Measurements from ENCODE around the gene ZBTB7C.

ZBTB7C gene

DNA sequence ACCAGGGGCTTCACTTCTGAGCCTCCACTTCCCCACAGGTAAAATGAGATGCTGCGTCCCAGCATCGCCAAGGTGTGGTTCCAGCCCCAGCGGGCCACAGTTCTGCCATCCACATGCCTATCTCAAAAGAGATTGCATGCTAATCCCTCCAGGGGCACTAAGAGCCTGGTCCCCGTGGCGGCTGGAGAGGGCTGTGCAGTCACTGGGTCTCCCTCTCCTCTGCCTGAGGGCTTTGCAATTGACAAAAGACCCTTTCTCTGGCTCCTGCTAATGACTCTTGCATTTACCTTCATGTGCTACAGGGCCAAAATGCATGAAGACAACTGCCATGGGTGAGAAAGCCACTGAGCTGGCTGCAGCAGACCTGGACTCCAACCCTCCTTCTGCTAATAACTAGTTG is 18.5 kb downstream of the ZBTB7C start:
- no peak for DNase-seq (ENCODE audit: low read depth)

DNA sequence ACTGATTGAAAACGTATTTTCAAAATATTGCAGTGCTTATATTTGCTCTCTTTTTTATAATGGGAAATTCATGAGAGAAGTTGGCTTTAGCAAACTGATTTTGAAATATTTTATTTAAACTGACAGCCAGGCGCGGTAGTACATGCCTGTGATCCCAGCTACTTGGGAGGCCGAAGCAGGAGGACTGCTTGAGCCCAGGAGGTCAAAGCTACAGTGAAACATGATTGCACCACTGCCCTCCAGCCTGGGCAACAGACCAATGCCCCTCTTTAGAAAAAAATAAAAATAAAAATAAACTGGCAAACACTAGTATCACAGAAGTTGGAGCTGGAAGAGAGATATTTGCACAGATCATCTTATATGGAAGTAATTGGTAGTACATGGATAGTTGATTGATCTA is 20.7 kb downstream of the ZBTB7C start:
- no peak for DNase-seq (ENCODE audit: low read depth)

DNA sequence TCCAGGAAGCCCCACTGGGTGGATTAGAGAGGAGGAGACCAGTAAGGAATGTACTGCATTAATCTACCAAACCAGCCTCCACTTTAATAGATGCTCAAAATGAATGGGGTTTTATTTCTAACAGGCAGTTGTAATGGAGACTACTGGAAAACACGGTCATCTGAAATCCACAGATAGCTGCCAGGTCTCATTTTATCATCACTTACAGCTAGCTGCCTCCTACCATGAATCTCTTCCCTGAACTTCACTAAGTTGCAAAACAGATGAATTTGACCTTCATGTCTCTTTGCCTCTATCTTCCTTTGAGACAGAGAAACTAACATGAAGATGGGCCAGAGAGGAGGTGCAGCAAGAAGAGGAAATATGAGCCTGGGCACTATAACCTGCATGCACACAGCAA is 21.9 kb downstream of the ZBTB7C start:
- no peak for DNase-seq (ENCODE audit: low read depth)

DNA sequence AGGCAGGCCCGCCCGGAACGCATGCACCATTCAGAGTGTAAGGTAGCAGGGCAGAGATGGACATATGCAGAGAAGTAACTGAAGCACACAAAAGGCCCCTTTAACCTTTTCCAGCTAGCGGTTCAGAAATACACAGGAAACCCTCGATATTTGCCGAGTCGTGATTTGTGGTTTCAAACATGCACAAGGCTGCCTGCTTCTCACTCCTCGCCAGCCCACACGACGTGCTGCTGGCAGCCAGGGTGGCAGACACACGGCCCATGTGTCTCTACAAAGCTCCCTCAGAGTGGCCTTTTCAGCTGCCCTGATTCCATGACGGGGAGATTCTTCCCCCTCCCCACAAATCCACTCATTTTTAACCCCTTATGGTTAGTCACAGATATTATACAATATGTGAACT is 23.6 kb downstream of the ZBTB7C start:
- no peak for DNase-seq (ENCODE audit: low read depth)

DNA sequence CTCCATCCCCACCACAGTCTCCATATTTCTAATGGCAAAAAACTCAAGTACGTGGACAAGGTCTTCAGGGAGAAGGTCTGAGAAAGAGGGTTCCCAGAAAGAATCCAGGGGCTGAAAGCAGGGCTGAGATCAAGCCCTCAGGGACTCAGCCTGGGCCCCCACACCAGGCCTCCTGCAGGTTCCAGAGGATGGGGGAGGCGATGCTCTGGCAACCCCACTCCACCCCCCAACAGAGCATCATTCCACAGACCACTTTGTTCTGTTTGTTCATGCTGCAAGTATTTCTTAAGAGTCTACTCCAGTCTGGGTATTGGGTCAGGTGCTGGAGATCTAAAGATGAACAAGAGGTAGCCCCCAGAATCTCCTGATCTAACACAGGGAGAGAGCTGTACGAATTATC is 32.2 kb downstream of the ZBTB7C start:
- no peak for DNase-seq (ENCODE audit: low read depth)

DNA sequence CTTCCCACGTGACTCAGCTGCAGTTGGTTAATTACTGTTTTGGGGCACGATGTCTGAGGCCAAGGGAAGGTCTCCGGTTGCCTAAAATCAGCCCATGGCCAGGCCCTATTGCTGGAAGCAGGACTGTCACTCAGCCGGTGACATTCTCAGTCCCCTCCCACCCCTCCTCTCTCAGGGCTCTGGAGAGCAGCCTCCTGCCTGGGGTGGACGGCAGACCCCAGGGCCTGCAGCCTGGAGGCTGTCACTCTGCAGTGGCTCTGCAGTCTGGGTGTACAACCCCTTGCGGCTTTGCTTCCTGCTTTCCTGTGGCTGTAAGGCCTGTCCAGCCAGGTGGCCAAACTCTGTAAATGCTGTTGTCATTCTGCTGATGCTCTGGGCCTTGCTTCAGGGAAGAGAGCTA is 32.8 kb downstream of the ZBTB7C start:
- DNase-seq (ENCODE audit: low read depth) = no peak

DNA sequence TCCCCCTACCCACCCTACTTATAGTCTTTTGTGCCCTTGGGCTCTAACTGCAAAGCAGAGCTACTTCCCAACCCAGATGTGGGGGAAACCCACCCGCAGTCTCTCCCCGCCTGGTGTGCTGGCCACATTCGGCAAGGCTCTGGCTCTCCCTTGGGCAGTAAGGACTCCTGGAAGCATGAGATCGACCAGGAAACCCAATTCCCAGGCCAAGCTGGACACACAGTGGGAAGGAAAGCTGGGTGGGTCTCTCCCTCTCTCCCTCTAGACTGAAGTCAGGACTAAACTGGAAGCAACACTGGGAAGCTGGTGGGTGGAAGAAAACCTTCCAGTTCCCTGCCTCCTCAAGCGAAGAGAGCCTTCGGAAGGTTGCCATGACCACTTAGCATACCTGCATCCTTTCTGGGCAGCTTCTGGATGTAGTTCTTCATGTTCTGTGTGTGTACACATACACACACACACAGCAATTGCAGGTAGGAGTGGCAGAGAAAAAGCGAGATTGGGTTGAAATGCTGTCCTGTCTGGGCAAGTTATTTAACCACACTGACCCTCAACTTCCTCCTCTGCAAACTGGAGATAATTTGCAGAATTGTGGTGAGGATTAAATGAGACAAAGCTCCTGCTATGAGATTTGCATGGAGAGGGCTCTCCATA is 33.9 kb downstream of the ZBTB7C start:
- no peak for DNase-seq (ENCODE audit: low read depth)

DNA sequence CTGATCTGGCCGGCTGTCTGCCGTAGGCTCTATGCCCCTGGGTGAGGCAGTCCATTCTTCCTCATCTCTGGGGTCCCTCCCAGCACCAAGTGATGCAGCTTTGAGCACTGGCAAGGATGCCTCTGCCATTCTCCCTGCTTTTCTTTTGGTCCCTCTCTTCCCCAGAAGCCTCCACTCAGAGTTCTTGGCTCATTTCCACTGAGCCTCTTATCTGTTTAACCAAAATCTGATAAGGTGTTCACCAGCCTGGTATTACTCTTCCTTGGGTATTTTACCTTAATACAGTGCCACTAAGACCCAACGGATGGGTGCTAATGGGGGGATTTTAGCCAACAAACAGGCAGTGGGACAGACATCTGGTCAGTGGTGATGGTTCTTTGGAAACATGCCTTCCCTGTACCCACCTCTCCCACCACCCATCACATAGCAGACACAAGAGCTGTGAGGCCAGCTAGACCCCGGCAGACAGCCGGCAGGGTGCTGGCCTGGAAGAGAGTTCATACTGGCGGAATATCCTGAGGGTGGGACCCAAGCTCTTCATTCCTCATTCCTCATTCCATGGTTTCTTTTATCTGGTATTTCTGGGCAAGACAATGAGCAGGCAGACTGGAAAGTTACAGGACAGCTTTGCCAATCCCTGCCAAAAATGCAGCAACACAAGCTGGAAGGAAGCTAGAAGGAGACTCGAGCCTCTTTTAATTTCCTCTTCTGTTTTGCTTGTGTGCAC is 34.6 kb downstream of the ZBTB7C start:
- DNase-seq (ENCODE audit: low read depth) = no peak

DNA sequence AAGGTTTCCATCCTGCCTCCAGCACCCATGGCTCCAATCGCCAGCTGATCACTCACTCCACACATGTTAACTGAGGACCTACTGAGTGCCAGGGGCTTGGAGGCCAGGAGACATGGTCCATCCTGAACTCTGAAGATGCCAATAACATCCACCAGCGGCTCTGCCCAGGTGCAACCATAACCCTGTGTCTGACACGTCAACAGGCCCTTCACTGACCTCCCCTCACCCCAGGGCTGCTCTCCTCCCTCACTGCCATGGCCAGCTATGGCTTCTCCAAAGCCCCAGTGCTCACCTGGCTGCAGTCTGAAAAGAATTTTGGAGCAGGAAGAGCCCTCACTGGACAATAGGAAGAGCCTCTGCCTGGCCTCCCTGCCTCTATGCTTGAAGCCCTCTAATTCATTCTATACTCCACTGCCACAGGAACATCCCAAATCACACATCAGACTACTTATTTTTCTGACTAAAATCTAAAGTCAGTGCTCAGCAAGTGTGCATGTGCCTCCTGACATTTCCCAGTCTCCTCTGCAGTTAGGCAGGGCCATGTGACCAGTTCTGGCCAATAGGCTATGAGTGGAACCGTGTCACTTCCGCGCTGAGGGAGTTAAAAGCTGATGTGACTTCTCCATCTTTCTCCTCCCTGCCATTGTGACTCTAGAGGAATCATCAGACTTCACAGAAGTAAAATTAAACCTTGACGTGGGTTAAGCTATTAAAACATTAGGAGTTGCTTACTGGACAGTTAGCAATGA is 37.2 kb downstream of the ZBTB7C start:
- no peak for DNase-seq (ENCODE audit: low read depth)

DNA sequence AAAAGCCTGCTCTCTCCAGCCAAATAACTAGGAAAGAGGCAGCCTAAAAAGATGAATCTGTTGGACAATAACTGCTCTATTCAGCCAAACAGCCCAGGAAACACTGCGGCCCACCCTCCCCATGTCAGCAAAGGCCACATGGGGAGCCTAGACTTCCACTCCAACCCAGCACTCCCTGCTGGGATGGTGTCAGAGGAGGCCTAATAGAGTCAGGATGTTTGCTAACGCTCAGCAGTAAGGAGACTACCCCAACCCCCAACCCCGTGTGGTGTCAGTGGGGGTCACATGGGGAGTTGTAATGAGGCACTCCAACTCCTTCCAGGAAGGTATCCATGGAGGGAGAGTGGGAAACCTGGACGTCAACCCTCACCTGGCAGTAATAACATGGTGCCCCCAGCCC is 41.6 kb downstream of the ZBTB7C start:
- no peak for DNase-seq (ENCODE audit: low read depth)

DNA sequence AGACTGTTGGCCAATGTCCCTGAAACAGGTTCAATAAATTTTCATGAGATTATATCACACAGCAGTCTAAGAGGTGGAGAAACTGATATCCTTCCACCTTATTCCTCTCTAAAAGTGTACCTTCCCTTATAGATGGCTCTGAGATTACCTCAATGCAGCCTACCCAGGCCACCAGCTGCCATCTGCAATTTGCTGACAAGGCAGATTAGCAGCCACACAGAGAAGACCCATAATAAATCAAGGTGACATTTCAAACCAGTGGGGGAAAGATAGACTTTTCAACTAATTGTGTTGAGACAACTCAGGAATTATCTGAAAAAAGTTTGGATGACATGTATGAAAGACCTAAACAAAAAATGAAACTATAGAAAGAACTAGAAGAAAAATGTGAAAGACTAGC is 43.2 kb downstream of the ZBTB7C start:
- no peak for DNase-seq (ENCODE audit: low read depth)

DNA sequence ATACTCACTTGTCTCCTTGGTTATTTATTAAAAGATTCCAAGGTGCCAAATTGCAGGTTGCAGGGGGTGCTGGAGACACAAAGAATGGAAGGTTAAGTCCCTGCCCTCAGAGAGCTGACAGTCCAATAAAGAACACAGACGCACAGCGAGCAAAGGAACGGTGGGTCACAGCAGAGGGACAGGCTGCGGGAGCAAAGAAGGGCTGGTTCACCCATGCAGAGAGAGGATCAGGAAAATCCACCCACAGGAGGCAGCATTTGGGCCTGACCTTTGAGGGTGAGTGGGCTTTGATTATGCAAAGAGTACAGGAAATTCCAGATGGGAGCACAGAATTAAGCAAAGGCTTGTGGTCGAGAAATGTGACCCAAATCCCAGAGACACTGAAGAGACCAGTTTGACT is 45.0 kb downstream of the ZBTB7C start:
- no peak for DNase-seq (ENCODE audit: low read depth)

DNA sequence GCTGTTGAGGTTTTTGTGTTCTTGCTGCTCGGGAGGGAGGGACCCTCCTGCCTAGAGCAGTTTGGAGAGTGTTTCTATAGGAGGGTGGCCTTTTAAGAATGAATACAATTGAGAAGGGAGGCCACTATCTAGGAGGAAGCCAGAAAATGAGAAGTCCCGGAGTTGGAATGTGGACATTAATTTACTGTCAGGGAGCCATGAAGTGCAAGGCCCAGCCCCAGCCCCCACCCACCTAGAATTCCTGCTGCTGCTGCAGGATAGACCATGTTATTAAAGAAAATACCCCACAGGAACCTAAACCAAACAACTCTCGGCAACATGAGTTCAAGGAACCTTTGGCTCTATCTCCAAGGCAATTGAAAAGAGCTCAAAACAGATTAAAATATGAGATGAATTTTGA is 46.0 kb downstream of the ZBTB7C start:
- DNase-seq (ENCODE audit: low read depth) = no peak

DNA sequence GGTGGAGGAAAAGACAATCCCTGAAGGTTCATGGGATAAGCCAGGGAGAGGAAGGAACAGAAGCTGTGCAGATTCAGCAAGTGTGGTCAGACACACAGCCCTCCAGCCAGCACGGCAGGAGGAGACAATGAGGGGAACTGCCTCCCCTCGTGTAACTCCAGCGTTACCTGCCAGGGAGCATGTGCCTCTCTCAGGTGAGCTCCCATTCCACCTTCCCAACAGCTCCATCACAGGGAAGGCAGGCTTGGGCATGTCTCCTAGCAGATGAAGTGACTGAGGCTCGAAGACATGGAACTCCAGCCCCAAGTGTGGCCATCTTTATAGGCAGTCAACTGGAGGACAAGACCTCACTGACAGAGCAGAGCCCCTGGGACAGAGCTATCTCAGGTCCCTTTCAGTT is 47.4 kb downstream of the ZBTB7C start:
- DNase-seq (ENCODE audit: low read depth) = no peak

DNA sequence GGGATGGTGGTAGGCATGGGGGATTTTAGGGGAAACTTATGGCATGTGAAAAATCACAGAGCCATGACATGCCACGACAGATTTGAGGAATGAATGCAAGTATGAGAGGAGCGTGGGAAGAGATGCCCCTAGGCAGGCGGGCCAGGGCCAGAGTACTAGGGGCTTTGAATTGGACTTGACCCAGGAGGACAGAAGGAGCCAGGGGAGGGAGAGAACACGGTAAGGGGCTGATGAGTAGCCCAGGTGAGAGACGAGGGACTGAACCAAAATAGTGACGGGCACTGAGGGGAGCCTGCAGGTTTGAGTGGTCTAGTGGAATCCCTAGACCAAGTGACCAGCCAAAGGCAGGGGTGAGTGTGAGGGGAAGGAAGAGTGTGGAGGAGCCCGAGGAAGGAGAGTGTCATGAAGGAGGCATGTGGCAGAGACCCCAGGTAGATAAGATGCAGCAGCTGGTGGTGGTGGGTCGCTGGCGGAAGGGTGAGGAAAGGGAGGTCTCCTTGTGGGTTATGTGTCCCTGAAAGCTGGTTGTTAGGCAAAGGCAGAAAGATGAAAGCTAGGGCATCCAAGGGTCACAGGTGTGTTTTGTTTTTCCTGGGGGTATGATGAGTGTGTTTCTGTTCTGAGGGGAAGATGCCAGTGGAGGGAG is 48.7 kb downstream of the ZBTB7C start:
- no peak for DNase-seq (ENCODE audit: low read depth)

DNA sequence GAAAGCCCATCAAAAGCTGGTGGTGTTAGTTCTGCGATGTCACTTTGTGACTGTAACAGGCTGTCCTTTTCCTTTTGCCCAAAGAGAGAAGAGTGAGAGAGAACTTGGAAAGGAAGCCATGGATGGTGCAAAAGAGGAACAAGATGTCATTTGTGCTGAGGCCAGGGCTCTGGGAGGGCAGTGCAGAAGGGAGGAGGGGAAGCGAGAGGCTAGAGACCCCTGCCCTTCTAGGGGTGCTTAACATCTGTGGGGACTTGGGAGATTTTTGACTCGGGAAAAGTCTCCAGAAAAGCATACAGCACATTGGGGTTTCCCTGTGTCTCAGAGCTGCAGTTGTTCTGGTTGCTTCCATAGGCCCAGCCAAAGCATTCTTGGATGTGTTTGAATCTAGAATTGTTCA is 49.6 kb downstream of the ZBTB7C start:
- no peak for DNase-seq (ENCODE audit: low read depth)

DNA sequence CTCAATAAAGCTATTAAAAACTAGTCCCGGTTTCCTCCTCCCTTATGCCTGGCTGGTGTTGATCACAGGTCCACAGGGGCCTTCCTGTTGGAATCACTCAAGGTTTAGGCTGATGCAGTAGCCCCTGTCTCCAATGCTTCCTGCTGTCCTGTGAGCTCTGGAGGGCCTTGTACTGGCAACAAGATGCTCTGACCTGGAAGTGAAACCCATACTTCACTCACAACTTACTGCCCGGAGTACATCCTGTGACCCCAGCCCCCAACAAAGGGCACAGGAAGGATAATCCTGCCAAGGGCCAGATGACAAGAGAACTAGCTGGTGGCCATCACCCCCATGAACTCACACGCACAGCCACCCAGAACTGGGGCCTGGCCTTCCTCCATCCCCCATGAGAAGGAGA is 50.3 kb downstream of the ZBTB7C start:
- DNase-seq (ENCODE audit: low read depth) = no peak

DNA sequence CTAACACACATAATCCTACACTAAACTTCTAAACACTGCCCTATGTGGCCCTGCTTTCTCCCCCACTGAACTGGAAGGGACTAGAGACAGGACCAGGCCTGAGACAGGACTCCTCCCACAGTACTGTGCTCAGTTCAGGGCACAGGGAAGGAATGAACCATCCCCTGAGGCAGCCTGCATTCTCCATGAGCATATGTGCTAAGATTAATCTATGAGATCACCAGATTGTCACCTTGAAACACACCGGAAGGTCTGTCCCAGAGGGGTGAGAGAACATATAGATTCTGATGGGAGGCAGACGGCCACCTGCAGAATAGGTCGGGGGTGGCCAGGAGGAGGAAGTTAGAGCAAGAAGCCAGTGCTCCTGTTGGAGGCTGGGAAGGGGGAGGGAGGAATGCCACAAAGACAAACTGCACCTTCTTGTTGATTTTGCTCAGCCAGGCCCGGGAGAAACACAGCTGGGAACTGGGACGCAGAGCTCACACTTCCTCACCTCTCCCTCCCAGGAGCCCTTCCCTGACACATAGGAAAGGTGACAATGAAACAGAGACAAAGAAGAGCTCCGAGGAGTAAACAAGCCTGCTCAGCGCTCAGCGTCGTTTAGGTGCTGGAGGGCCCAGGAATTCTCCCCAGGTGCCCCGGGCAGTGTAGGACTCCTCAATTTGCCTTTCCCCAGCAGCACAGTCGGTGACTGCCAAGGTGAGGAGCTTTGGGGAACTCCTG is 52.1 kb downstream of the ZBTB7C start:
- no peak for DNase-seq (ENCODE audit: low read depth)

DNA sequence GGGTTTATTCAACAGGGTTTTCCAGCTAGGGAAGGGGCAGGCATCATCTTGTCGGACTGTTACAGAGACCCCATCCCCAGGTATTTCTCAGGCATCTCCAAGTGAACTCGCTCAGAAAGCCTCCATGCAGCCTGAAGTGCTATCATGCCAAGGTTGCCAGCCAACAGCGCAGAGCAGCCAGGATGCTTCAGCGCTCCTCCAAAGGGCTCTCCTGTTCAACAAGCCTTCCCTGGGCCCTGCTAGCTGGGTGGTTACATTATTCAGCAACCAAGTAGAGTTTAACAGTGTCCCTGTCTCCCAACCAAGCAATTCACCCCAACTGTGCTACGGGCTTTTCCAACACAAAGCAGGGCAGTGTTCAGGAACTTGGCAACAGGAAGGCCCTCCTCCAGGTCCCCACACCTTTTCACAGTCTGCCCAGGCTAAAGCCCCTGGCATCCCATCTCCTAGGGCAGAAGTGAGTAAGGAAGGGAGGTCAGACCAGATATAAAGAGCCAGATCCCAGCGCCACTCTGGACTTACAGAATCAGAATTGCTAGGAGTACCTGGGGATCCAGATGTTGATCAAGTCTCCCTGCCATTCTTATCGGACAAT is 52.9 kb downstream of the ZBTB7C start:
- DNase-seq (ENCODE audit: low read depth) = no peak

DNA sequence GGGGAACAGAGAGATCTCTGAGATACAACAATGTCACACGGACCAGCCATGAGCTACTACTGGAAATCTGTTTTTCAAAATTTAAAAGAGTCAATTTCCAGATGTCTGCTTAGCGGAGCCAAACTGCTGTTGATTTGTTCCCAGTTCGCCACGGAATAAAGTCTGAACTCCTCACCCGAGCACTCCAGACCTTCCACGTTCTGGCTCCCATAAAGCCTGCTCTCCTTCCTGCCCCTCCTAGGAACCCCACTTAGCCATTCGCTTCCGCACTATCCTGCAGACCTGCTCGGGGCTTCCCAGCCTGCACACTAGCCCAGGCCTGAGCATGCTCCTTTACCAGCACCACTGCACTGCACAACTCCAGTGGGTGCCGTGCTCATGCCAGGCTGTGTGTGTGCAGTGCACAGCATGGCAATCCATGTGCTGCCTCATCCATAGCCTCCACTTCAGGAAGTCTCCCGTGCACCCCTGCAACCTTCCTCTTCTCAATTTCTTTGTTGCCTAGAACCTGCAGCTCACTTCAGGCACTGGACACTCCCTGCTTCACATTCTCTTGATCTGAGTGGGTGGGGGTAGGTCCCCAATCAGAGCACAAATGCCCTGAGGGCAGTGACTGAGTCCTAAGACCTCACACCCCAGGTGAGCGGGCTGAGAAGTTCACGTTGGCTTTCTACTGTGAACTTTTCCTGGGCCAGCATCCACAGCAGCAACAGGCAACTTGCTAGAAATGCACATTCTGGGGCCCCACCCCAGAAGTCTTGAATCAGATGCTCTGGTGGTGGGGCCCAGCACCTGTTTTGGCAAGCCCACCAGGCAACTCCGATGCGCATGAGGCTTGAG is 53.7 kb downstream of the ZBTB7C start:
- DNase-seq (ENCODE audit: low read depth) = no peak

DNA sequence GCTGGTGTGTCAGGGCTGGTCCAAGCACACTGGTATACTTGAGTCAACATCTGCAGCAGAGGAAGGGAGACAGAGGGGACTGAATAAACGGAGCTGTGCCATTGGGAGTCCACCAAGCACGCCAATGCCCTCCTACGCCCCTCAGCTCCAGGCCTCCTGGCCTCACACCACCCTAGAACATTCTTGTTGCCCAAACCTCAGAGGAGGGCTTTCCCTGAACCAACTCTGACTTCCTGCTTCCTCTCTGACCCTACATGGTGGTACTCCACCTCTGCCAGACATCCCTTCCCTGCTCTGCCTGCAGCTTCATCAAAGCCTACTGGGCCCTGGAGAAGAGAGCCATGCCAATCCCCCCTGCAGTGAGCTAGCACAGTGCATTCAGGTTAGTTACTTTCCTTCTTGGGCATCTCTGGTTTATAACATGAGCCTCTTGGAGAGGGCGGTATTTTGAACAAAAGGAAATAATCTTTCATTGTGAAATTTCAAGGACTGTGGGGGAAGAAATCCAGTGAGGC is 54.4 kb downstream of the ZBTB7C start:
- no peak for DNase-seq (ENCODE audit: low read depth)

All from activated gamma-delta T cell treated with anti-CD3 and anti-CD28 coated beads, Interleukin-2, amount 50 U/mL, for 16 hours (primary cell).